Thyroid gland (tissue), 4 donors: ENCODE measurements around the gene SCAMP3. TPM values are rescaled to one million over a fixed set of nuclear protein-coding genes. Genes with fewer than 3 reads are reported as not detected.

Source experiments
- DNase-seq, 2 donors: peaks; one replicate each; pipeline ENCODE4 v3.0.0-alpha.2; 2019
- H3K27ac ChIP-seq, 3 donors: fragments of 200-600 bp; sonication (generic); 1 replicate in 2 of 3; 2 replicates in 1 of 3; pipeline ENCODE4 v1.5.1; 2016 to 2019; ENCODE audit warnings: mild to moderate bottlenecking in 1 of 3, moderate library complexity in 1 of 3
- H3K27me3 ChIP-seq: fragments of 200-600 bp; sonication (generic); one replicate; pipeline ENCODE4 v1.5.1; 2019
- H3K36me3 ChIP-seq, 2 donors: fragments of 200-600 bp; sonication (generic); one replicate each; pipeline ENCODE4 v1.5.1; 2016 to 2019
- H3K4me1 ChIP-seq, 2 donors: fragments of 200-600 bp; sonication (generic); one replicate each; pipeline ENCODE4 v1.5.1; 2017 to 2019
- H3K4me3 ChIP-seq, 3 donors: fragments of 200-600 bp; sonication (generic); replicated peaks in 1 of 3; 1 replicate in 2 of 3; 2 replicates in 1 of 3; pipeline ENCODE4 v1.5.1; 2016; ENCODE audit warnings: mild to moderate bottlenecking in 1 of 3
- H3K9me3 ChIP-seq: fragments of 200-600 bp; sonication (generic); one replicate; pipeline ENCODE4 v1.5.1; 2017
- POLR2A ChIP-seq, 2 donors: fragments of 450-650 bp; IDR thresholded peaks; one replicate each; pipeline ENCODE4 v1.6.1; 2017; ENCODE audit warnings: antibody characterized with exemption in 2 of 2, mild to moderate bottlenecking in 2 of 2, moderate library complexity in 1 of 2
- WGBS, 2 donors: methylation state at CpG; one replicate each; pipeline ENCODE4 v1.1.5; 2017; 5-methylcytosine and 5-hydroxymethylcytosine counted together
- intact Hi-C: fragments of 100-400 bp; cut with DNase I; formaldehyde crosslinking; loops from one replicate; pipeline ENCODE4 v1.15.1; 2023
- total RNA-seq, 4 donors: library from RNA; depleted of rRNA; stranded (reverse); fragments of >200 nt; gene quantifications; one replicate each; pipeline ENCODE4 v1.2.3, GENCODE V29; 2016
- TF ChIP-seq, protein P1 (sequence below), 6 experiments: fragments of 200-600 bp in 3 of 6; fragments of 450-650 bp in 3 of 6; sonication (generic) in 3 of 6; IDR thresholded peaks; one replicate each; pipeline ENCODE4 v1.5.1; 2016 to 2019; ENCODE audit warnings: antibody characterized with exemption in 6 of 6, mild to moderate bottlenecking in 2 of 6, inconsistent platforms in 1 of 6, moderate library complexity in 1 of 6

SCAMP3 gene
- total RNA-seq, 4 donors from 2014 or later: 51.9 to 73.5 (median 62.7) TPM

DNA sequence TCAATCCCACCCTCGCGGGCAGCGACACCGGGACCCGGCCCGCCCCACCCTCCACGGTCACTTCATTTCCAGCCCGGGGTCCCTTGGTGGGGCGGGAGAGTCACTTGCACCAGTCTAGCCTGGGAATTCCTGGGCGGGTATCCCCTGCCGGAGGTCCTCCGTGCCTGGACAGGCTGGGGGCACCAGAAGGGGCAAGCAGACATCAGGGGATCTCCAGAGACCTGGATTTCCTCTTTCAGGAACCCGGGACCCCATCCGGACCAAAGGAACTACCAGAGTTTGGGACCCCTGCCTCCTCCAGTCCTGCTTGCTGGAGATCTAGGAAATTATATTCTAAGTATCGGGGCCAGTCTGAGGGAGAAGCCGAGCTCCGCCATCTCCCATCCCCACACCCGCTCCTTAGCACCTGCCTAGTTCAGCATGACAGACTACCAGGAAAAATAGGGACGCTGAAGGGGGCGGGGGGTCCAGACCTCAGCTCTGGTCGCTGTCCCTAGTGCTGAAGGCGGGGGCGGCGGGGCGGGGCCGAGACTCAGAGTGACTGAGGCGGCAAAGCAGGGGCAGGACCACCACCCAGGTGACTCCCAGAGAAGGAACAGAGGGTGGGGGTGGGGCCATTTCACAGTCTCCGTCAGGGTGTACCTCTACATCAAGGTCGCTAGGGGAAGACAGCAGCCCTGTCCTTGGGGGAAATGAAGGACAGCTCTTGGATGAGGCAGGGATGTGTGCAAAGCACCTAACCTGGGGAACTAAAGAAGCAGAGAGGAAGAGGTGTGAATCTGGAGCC, 15.9 kb upstream of the SCAMP3 start:
- Histone ChIP-seq H3K27ac (peak overlapping the region in 1 of 3 donors; percentile 53), H3K27me3 (no peaks in the 10 kb centered on the region), H3K36me3 (no peaks in the 10 kb centered on the region), H3K4me3 (peak overlapping the region; percentile 48 to 66 (median 51)), H3K9me3 (no peaks in the 10 kb centered on the region), H3K4me1 (peaks cover 10 to 16% of the 10 kb centered on the region in 2 donors)
- no peak for TF ChIP-seq POLR2A (IDR thresholded peaks at IDR 0.05)
- TF ChIP-seq, protein P1, sequence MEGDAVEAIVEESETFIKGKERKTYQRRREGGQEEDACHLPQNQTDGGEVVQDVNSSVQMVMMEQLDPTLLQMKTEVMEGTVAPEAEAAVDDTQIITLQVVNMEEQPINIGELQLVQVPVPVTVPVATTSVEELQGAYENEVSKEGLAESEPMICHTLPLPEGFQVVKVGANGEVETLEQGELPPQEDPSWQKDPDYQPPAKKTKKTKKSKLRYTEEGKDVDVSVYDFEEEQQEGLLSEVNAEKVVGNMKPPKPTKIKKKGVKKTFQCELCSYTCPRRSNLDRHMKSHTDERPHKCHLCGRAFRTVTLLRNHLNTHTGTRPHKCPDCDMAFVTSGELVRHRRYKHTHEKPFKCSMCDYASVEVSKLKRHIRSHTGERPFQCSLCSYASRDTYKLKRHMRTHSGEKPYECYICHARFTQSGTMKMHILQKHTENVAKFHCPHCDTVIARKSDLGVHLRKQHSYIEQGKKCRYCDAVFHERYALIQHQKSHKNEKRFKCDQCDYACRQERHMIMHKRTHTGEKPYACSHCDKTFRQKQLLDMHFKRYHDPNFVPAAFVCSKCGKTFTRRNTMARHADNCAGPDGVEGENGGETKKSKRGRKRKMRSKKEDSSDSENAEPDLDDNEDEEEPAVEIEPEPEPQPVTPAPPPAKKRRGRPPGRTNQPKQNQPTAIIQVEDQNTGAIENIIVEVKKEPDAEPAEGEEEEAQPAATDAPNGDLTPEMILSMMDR (IDR thresholded peaks at IDR 0.05): peak in 5 of 6 experiments; percentile 20 to 47 (median 41)
- intact Hi-C loops: loop anchor here (5.0 kb wide), 1 partner anchor 44 kb away; the partner anchor contains the start of gene RUSC1
- DNase-seq: peak; percentile 73 to 81
- WGBS, 2 donors: 0 to 1% methylated on average over 3 to 18 of the region's 29 CpGs

GRCh38 chr1:155277070-155277901, 15.1 kb upstream of the SCAMP3 start, which contains the start of gene HCN3:
TSS of gene HCN3 (plus strand) at chr1:155277463. CDS start at chr1:155277591, 128 bp downstream.
- intact Hi-C loops: loop anchor here (5.0 kb wide), 1 partner anchor 45 kb away; the partner anchor contains the start of gene RUSC1
- no peaks in the 10 kb centered on the region for H3K9me3 ChIP-seq
- no peak for TF ChIP-seq POLR2A (IDR thresholded peaks at IDR 0.05)
- TF ChIP-seq, protein P1 (IDR thresholded peaks at IDR 0.05): peak in 4 of 6 experiments; percentile 14 to 75 (median 65)
- peaks cover 15 to 19% of the 10 kb centered on the region in 2 donors for H3K4me1 ChIP-seq
- 1% methylated on average over 23 to 33 of the region's 68 CpGs for WGBS, 2 donors
- peak; percentile 98 for DNase-seq
- no peaks in the 10 kb centered on the region for H3K27me3 ChIP-seq
- peak within 1 kb of the TSS; percentile 48 to 66 (median 51) for H3K4me3 ChIP-seq
- H3K36me3 ChIP-seq: no peaks in the 10 kb centered on the region
- H3K27ac ChIP-seq: peak within 1 kb of the TSS in 2 of 3 donors; percentile 15 to 53

DNA sequence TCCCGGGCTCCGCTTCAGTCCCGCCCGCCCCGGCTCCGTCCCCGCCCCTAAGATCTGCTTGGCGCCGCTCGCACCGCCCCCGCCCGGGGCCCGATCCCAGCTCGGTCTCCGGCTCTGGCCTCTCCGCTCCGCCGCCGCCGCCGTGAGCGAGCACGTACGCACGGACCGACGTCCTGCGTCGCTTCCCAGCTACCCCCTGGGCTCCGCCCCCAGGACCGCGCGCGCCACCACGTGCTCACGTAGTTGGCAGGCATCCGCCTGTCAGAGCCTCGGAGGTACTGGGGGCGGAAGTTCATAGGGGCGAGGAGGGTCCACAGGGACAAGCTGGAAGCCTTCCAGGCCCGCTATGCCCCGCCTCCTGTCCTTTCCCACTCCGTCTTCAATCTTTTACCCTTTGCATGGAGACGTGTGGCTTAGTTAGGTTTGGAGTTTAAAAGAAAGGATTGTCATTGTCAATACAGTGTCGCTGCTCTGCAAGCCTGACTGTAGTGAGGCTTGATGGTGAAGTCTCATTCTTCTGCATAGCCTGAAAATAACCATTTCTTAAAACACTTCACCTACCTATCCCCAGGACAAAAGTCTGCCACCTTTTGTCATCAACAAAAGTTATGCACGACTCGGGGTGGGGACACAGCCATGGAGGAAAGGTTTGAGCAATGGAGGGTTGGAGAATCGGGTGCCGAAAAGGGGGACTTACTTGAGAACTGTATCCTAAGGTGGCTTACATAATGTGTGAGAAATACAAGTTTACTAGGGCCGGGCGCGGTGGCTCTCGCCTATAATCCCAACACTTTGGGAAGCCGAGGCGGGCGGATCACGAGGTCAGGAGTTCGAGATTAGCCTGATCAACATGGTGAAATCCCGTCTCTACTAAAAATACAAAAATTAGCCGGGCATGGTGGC, 11.4 kb upstream of the SCAMP3 start, which contains the start of gene CLK2:
Gene CLK2, minus strand, starts transcription at position 162 of the 903 bp plus-strand sequence. CDS start 2,527 bp downstream, outside the sequence.
- WGBS, 2 donors: 38 to 47% methylated on average over 20 to 23 of the region's 61 CpGs

More for the DNA sequence above, 11.4 kb upstream of the SCAMP3 start, which contains the start of gene CLK2:
- TF ChIP-seq, protein P1 (IDR thresholded peaks at IDR 0.05): peak in 1 of 6 experiments; percentile 13
- peak in 1 of 2 donors; percentile 89 for TF ChIP-seq POLR2A (IDR thresholded peaks at IDR 0.05)
- Histone ChIP-seq H3K9me3 (no peaks in the 10 kb centered on the region), H3K27me3 (no peaks in the 10 kb centered on the region), H3K4me3 (peak within 1 kb of the TSS; percentile 23 to 96 (median 44)), H3K27ac (peak within 1 kb of the TSS; percentile 81 to 93 (median 90)), H3K36me3 (peaks cover 22 to 26% of the 10 kb centered on the region in 2 donors), H3K4me1 (peaks cover 18 to 23% of the 10 kb centered on the region in 2 donors)
- DNase-seq: peak; percentile 95 to 96
- intact Hi-C loops: no loop called here
